HFFc6 (cell line): Measurements from ENCODE around the gene PKLR. TPM values are rescaled to one million over a fixed set of nuclear protein-coding genes. Genes with fewer than 3 reads are reported as not detected.

Experiments used
- DNase-seq: peaks from one replicate; pipeline ENCODE4 v3.0.0-alpha.2; 2018
- H3K27ac Mint-ChIP-seq: 2 replicates; pipeline ENCODE4 v1.8.0; 2020; ENCODE audit warnings: mild to moderate bottlenecking, mixed read lengths
- H3K27me3 Mint-ChIP-seq: 2 replicates; pipeline ENCODE4 v1.8.0; 2021; ENCODE audit warnings: mild to moderate bottlenecking, moderate library complexity, mixed read lengths; ENCODE audit not compliant: insufficient read depth
- H3K36me3 Mint-ChIP-seq: 2 replicates; pipeline ENCODE4 v1.8.0; 2021; ENCODE audit warnings: low read depth, mixed read lengths
- H3K4me1 Mint-ChIP-seq: 2 replicates; pipeline ENCODE4 v1.8.0; 2020; ENCODE audit warnings: low read depth, mixed read lengths
- H3K4me3 Mint-ChIP-seq: 2 replicates; pipeline ENCODE4 v1.8.0; 2020; ENCODE audit warnings: mild to moderate bottlenecking, moderate library complexity, mixed read lengths
- H3K9me3 Mint-ChIP-seq: 2 replicates; pipeline ENCODE4 v1.8.0; 2020; ENCODE audit warnings: mild to moderate bottlenecking, mixed read lengths
- total RNA-seq, 6 experiments: library from RNA; stranded (reverse); fragmentation: NEBNext Ultra II Directional; extraction: Animal tissue kit (Norgen Biotek cat#: 25700); gene quantifications; 2 replicates in 1 of 6; 3 replicates in 5 of 6; pipeline ENCODE4 v1.2.3, GENCODE V29; 2021
- TF ChIP-seq, protein P1 (sequence below): fragments of 200-600 bp; sonication (generic); IDR thresholded peaks from 2 replicates; pipeline ENCODE4 v1.5.0; 2021; ENCODE audit warnings: antibody characterized with exemption, mild to moderate bottlenecking

Gene PKLR
- total RNA-seq, 6 experiments from 2014 or later: not detected

DNA sequence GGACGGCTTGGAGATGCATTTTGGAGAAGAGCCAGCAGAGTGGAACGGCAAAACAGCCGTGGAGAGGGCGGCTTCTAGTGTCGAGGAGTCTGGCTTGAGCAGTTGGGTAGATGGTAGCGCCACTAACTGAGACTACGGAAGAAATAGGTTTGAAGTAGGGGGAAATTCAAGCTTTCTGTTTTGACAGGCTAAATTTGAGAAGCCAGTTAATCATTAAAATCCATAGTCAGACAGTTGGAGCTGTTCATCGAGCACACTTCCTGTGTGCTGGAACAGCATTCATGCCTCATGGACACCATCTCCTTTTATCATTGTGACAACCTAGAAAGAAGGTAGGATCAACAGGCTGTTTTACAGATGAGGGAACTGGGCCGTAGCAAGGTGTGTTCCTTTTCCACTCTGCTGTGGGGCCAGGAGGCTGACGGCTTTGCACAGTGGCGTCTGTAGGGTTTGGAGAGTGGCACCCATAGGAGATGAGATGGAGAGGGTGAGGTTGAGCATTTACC lies 3.4 kb upstream of the PKLR start:
- Mint-ChIP-seq H3K27me3 (peaks cover 10% of the 10 kb centered on the region), H3K4me1 (peaks cover 16% of the 10 kb centered on the region), H3K4me3 (no peak overlapping the region)

GRCh38 chr1:155300553-155301329 lies 497 bp downstream of the PKLR start:
- no peak overlapping the region for H3K4me3 Mint-ChIP-seq
- peaks cover 21% of the 10 kb centered on the region for H3K27me3 Mint-ChIP-seq
- H3K27ac Mint-ChIP-seq: no peak overlapping the region
- no peak for DNase-seq
- H3K4me1 Mint-ChIP-seq: no peaks in the 10 kb centered on the region; the same call in 1 of the 2 replicates
- H3K9me3 Mint-ChIP-seq: no peaks in the 10 kb centered on the region
- no peaks in the 10 kb centered on the region for H3K36me3 Mint-ChIP-seq
- TF ChIP-seq, protein P1, sequence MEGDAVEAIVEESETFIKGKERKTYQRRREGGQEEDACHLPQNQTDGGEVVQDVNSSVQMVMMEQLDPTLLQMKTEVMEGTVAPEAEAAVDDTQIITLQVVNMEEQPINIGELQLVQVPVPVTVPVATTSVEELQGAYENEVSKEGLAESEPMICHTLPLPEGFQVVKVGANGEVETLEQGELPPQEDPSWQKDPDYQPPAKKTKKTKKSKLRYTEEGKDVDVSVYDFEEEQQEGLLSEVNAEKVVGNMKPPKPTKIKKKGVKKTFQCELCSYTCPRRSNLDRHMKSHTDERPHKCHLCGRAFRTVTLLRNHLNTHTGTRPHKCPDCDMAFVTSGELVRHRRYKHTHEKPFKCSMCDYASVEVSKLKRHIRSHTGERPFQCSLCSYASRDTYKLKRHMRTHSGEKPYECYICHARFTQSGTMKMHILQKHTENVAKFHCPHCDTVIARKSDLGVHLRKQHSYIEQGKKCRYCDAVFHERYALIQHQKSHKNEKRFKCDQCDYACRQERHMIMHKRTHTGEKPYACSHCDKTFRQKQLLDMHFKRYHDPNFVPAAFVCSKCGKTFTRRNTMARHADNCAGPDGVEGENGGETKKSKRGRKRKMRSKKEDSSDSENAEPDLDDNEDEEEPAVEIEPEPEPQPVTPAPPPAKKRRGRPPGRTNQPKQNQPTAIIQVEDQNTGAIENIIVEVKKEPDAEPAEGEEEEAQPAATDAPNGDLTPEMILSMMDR: no peak

More for the DNA sequence above, 3.4 kb upstream of the PKLR start:
- DNase-seq: no peak
- Mint-ChIP-seq H3K36me3 (no peaks in the 10 kb centered on the region), H3K9me3 (no peaks in the 10 kb centered on the region), H3K27ac (no peak overlapping the region)
- TF ChIP-seq, protein P1: no peak

GRCh38 chr1:155300024-155300423 lies 1.2 kb downstream of the PKLR start:
- Mint-ChIP-seq H3K4me3 (no peak overlapping the region), H3K4me1 (no peaks in the 10 kb centered on the region), H3K27ac (no peak overlapping the region), H3K36me3 (no peaks in the 10 kb centered on the region), H3K9me3 (no peaks in the 10 kb centered on the region), H3K27me3 (peaks cover 23% of the 10 kb centered on the region)
- TF ChIP-seq, protein P1: no peak
- no peak for DNase-seq

DNA sequence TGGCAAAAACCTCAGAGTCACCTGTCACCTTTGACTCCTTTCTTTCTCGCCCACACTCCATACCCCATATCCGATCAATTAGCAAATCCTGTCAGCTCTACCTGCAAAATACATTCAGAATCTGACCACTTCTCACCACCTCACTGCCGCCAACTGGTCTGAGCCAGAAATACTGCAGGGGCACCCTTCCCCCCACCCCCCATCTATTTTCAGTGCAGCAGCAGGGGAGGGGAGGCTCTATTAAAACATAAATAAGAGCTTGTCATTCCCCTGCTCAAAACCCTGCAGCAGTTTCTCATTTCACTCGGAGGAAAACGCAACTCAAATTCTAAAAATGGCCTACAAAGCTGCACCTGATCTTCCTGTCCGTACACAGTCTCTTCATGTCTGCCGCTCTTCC lies 3.9 kb downstream of the PKLR start:
- H3K4me1 Mint-ChIP-seq: no peaks in the 10 kb centered on the region
- DNase-seq: no peak
- H3K27me3 Mint-ChIP-seq: peaks cover 38% of the 10 kb centered on the region
- no peaks in the 10 kb centered on the region for H3K36me3 Mint-ChIP-seq
- H3K9me3 Mint-ChIP-seq: no peaks in the 10 kb centered on the region
- TF ChIP-seq, protein P1: no peak
- no peak overlapping the region for H3K4me3 Mint-ChIP-seq
- H3K27ac Mint-ChIP-seq: no peak overlapping the region

DNA sequence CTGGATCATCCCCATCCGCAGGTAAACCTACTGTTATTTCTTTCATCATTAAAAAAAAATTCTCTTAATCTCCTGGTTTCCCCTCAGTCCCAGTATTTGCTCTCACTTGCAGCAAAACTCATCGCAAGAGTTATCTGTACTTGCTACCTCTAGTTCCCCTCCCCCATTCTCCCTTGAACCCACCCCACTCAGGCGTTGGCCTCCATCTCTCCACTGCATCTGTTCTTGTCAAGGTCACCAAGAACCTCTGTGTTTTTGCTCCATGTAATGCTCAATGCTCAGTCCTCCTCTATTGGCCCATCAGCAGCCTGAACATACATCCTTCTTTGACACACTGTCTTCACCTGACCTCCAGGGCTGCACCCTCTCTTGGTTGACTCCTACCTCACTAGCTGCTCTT lies 4.6 kb downstream of the PKLR start:
- peaks cover 42% of the 10 kb centered on the region for H3K27me3 Mint-ChIP-seq
- DNase-seq: no peak
- H3K4me1 Mint-ChIP-seq: no peaks in the 10 kb centered on the region
- H3K4me3 Mint-ChIP-seq: no peak overlapping the region
- H3K27ac Mint-ChIP-seq: no peak overlapping the region
- H3K36me3 Mint-ChIP-seq: no peaks in the 10 kb centered on the region
- H3K9me3 Mint-ChIP-seq: no peaks in the 10 kb centered on the region
- TF ChIP-seq, protein P1: no peak
